Astrocyte (in vitro differentiated cells and primary cell): ENCODE data around the gene IPO11. TPM values are rescaled to one million over a fixed set of nuclear protein-coding genes. Genes with fewer than 3 reads are reported as not detected.
"Not testable (repeated sequence)": the region's sequence is repeated elsewhere in the genome, so short reads cannot be mapped to it uniquely, and the experiment has no call there.

Experiments
- DNase-seq: peaks from one replicate; pipeline ENCODE4 v3.0.0-alpha.2; 2010; ENCODE audit warnings: low read depth
- FAIRE-seq: peaks from 2 replicates; lab custom pipeline; 2011; peaks lifted over from hg19 to GRCh38; lab: Jason Lieb, UNC
- H2AFZ ChIP-seq: 2 replicates; pipeline ENCODE4 v1.6.0; 2012; ENCODE audit warnings: low read depth, low read length, inconsistent platforms
- H3K27ac ChIP-seq: 2 replicates; pipeline ENCODE4 v1.5.1; 2011; ENCODE audit warnings: low read depth, low read length, inconsistent platforms
- H3K27me3 ChIP-seq: 2 replicates; pipeline ENCODE4 v1.6.0; 2011; ENCODE audit warnings: low read length, inconsistent platforms; ENCODE audit not compliant: insufficient read depth
- H3K36me3 ChIP-seq: 2 replicates; pipeline ENCODE4 v1.5.1; 2011; ENCODE audit warnings: low read length, inconsistent platforms; ENCODE audit not compliant: insufficient read depth
- H3K4me1 ChIP-seq: 2 replicates; pipeline ENCODE4 v1.5.1; 2011; ENCODE audit warnings: low read length, inconsistent platforms; ENCODE audit not compliant: insufficient read depth
- H3K4me2 ChIP-seq: 2 replicates; pipeline ENCODE4 v1.6.0; 2012; ENCODE audit warnings: low read length, inconsistent platforms
- H3K4me3 ChIP-seq: 2 replicates; pipeline ENCODE4 v1.5.1; 2011; ENCODE audit warnings: low read depth, mild to moderate bottlenecking, low read length, inconsistent platforms; ENCODE audit not compliant: insufficient read depth
- H3K79me2 ChIP-seq: 2 replicates; pipeline ENCODE4 v1.6.0; 2012; ENCODE audit warnings: mild to moderate bottlenecking, low read length, inconsistent platforms; ENCODE audit not compliant: insufficient read depth
- H3K9ac ChIP-seq: 2 replicates; pipeline ENCODE4 v1.6.0; 2012; ENCODE audit warnings: mild to moderate bottlenecking, low read length, inconsistent platforms
- H3K9me3 ChIP-seq: 2 replicates; pipeline ENCODE4 v1.5.1; 2012; ENCODE audit warnings: low read depth, mild to moderate bottlenecking, low read length, inconsistent platforms; ENCODE audit not compliant: insufficient read depth
- H4K20me1 ChIP-seq: 2 replicates; pipeline ENCODE4 v1.6.0; 2012; ENCODE audit warnings: low read length, inconsistent platforms; ENCODE audit not compliant: insufficient read depth
- H3K27ac Mint-ChIP-seq: one replicate; pipeline ENCODE4 v1.8.0; 2021; ENCODE audit warnings: mild to moderate bottlenecking, mixed read lengths; ENCODE audit not compliant: unreplicated experiment
- H3K27me3 Mint-ChIP-seq: one replicate; pipeline ENCODE4 v1.8.0; 2021; ENCODE audit warnings: low read depth, mixed read lengths; ENCODE audit not compliant: unreplicated experiment
- H3K36me3 Mint-ChIP-seq: one replicate; pipeline ENCODE4 v1.8.0; 2021; ENCODE audit warnings: low read depth, mixed read lengths; ENCODE audit not compliant: unreplicated experiment
- H3K4me1 Mint-ChIP-seq: one replicate; pipeline ENCODE4 v1.8.0; 2021; ENCODE audit warnings: low read depth, mixed read lengths; ENCODE audit not compliant: unreplicated experiment
- H3K4me3 Mint-ChIP-seq: one replicate; pipeline ENCODE4 v1.8.0; 2021; ENCODE audit warnings: mild to moderate bottlenecking, moderate library complexity, mixed read lengths; ENCODE audit not compliant: unreplicated experiment
- H3K9me3 Mint-ChIP-seq: one replicate; pipeline ENCODE4 v1.8.0; 2021; ENCODE audit warnings: mild to moderate bottlenecking, mixed read lengths; ENCODE audit not compliant: unreplicated experiment
- CTCF ChIP-seq: IDR thresholded peaks from 2 replicates; pipeline ENCODE4 v1.5.1; 2011; ENCODE audit warnings: low read depth, mild to moderate bottlenecking, inconsistent platforms, low read length, moderate library complexity; ENCODE audit not compliant: insufficient read depth
- EZH2 ChIP-seq: IDR thresholded peaks from 2 replicates; pipeline ENCODE4 v1.6.1; 2012; ENCODE audit warnings: mild to moderate bottlenecking, low read length, inconsistent platforms; ENCODE audit not compliant: insufficient read depth
- total RNA-seq: library from RNA; stranded (reverse); gene quantifications from 2 replicates; pipeline ENCODE4 v1.2.1, GENCODE V29; 2021

Gene IPO11
- total RNA-seq, 1 donor from 2014 or later, result 31.7 TPM

DNA sequence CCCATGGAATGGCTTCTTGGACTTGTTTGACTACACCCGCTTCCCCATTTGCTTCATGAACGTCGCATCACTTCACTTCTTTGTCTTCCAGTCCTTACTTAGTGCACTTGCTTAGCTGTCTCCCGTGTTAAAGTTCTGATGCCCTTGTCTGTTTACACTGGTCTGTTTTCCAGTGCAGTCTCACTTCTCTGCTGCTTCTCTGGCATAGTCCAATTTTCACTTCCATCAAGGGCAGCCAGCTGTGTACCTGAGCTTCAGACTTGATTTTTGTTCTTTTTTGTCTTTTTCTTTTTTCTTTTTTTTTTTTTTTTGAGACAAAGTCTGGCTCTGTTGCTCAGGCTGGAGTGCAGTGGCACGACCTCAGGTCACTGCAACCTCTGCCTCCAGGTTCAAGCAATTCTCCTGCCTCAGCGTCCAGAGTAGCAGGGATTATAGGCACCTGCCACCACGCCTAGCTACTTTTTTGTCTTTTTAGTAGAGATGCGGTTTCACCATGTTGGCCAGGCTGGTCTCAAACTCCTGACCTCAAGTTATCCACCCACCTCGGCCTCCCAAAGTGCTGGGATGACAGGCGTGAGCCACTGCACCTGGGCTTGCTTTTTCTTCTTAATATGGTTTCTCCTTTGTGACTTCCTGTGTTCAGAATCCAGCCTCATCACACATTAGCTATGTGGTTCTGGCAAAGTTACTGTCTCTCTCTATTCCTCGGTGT, 241.5 kb downstream of the IPO11 start:
- Histone ChIP-seq H3K4me2 (no peak overlapping the region), H4K20me1 (no peaks in the 10 kb centered on the region), H3K27ac (no peak overlapping the region), H3K9me3 (no peaks in the 10 kb centered on the region), H2AFZ (no peak overlapping the region), H3K79me2 (no peaks in the 10 kb centered on the region), H3K4me3 (no peak overlapping the region), H3K9ac (no peak overlapping the region), H3K27me3 (no peaks in the 10 kb centered on the region), H3K4me1 (no peaks in the 10 kb centered on the region), H3K36me3 (no peaks in the 10 kb centered on the region)
- peaks cover 7% of the 10 kb centered on the region for H3K4me1 Mint-ChIP-seq
- DNase-seq (no peak), FAIRE-seq (no peak)
- H3K27ac Mint-ChIP-seq, result no peak overlapping the region
- TF ChIP-seq EZH2, result no peak
- no peak for TF ChIP-seq CTCF
- peaks cover 16% of the 10 kb centered on the region for H3K9me3 Mint-ChIP-seq
- peaks cover 14% of the 10 kb centered on the region for H3K36me3 Mint-ChIP-seq
- no peaks in the 10 kb centered on the region for H3K27me3 Mint-ChIP-seq
- no peak overlapping the region for H3K4me3 Mint-ChIP-seq

DNA sequence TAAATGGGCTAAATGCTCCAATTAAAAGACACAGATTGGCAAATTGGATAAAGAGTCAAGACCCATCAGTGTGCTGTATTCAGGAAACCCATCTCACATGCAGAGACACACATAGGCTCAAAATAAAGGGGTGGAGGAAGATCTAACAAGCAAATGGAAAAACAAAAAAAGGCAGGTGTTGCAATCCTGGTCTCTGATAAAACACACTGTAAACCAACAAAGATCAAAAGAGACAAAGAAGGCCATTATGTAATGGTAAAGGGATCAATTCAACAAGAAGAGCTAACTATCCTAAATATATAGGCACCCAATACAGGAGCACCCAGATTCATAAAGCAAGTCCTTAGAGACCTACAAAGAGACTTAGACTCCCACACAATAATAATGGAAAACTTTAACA, 245.2 kb downstream of the IPO11 start:
- H3K9me3 ChIP-seq, H3K36me3 ChIP-seq, H3K4me2 ChIP-seq, H3K4me1 Mint-ChIP-seq, H3K4me3 ChIP-seq, H3K4me1 ChIP-seq, FAIRE-seq, H3K4me3 Mint-ChIP-seq, H3K27ac Mint-ChIP-seq, H3K9ac ChIP-seq, H3K27me3 Mint-ChIP-seq, H3K79me2 ChIP-seq, DNase-seq, H2AFZ ChIP-seq, H3K27me3 ChIP-seq, H3K27ac ChIP-seq, H4K20me1 ChIP-seq: not testable (repeated sequence)
- Mint-ChIP-seq H3K9me3 (peaks cover 20% of the 10 kb centered on the region), H3K36me3 (peaks cover 11% of the 10 kb centered on the region)

DNA sequence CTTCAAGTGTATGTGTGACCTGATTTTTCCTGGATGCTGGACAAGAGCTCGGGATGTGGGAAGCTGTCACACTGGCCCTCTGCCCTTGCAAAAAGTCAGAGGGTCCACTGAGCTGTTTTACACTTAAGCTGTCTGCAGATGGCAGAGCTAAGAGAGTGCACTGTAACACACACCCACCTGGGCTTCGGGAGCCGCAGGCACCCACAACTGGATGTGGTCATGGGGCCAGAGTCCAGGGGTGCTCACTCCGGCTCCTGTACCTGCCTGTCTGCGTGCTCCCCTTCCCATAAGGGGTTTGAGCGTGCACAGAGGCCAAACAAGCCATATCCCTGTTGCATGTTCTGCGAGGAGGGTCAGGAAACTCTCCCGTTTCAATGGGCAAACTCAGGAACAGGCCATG, 248.6 kb downstream of the IPO11 start:
- no peak for FAIRE-seq
- H3K4me2 ChIP-seq, result no peak overlapping the region
- Mint-ChIP-seq H3K27ac (no peak overlapping the region), H3K4me1 (no peaks in the 10 kb centered on the region), H3K4me3 (no peak overlapping the region), H3K9me3 (peaks cover 11% of the 10 kb centered on the region), H3K36me3 (no peaks in the 10 kb centered on the region), H3K27me3 (no peaks in the 10 kb centered on the region)
- no peak for TF ChIP-seq EZH2
- no peak for TF ChIP-seq CTCF
- no peaks in the 10 kb centered on the region for H3K9me3 ChIP-seq
- H3K79me2 ChIP-seq, result no peaks in the 10 kb centered on the region
- no peak for DNase-seq
- H3K36me3 ChIP-seq, result no peaks in the 10 kb centered on the region
- H3K4me3 ChIP-seq, result no peak overlapping the region
- H2AFZ ChIP-seq, result no peak overlapping the region
- no peaks in the 10 kb centered on the region for H3K4me1 ChIP-seq
- no peaks in the 10 kb centered on the region for H3K27me3 ChIP-seq
- no peak overlapping the region for H3K9ac ChIP-seq
- no peaks in the 10 kb centered on the region for H4K20me1 ChIP-seq
- H3K27ac ChIP-seq, result no peak overlapping the region
